ENCODE data around the gene DDX1. TPM values are rescaled to one million over a fixed set of nuclear protein-coding genes. Genes with fewer than 3 reads are reported as not detected.
A peak's percentile ranks its signal among the peaks of the same experiment; 100 is the strongest.

DDX1 gene
- total RNA-seq, 1 experiment from 2014 or later: 115 TPM

DNA sequence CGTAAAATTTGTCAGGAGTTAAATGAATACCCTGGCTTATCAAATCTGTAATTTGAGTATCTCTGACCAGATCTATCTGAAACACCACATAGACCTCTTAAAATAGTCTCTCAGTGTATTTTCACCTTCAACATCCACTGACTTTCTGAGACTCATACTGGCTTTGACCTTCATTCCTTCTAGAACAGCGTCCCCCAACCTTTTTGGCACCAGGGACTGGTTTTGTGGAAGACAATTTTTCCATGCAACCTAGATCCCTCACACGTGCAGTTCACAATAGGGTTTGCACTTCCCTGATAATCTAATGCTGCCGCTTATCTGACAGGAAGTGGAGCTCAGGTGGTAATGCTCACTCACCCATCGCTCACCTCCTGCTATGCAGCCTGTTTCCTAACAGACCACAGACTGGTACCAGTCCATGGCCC lies 33.8 kb upstream of the DDX1 start:
- TF ChIP-seq, protein P1, sequence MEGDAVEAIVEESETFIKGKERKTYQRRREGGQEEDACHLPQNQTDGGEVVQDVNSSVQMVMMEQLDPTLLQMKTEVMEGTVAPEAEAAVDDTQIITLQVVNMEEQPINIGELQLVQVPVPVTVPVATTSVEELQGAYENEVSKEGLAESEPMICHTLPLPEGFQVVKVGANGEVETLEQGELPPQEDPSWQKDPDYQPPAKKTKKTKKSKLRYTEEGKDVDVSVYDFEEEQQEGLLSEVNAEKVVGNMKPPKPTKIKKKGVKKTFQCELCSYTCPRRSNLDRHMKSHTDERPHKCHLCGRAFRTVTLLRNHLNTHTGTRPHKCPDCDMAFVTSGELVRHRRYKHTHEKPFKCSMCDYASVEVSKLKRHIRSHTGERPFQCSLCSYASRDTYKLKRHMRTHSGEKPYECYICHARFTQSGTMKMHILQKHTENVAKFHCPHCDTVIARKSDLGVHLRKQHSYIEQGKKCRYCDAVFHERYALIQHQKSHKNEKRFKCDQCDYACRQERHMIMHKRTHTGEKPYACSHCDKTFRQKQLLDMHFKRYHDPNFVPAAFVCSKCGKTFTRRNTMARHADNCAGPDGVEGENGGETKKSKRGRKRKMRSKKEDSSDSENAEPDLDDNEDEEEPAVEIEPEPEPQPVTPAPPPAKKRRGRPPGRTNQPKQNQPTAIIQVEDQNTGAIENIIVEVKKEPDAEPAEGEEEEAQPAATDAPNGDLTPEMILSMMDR (IDR thresholded peaks at IDR 0.05): no peak
- TF ChIP-seq EMX1 (CRISPR knock-in tag; IDR thresholded peaks at IDR 0.05): no peak
- Mint-ChIP-seq H3K27ac (no peak overlapping the region), H3K27me3 (ENCODE audit: low read depth) (no peaks in the 10 kb centered on the region; the same call in 1 of the 2 replicates), H3K36me3 (0 out of 2 replicates have a peak, but pooled peaks cover 3% of the 10 kb centered on the region), H3K4me1 (peaks cover 19% of the 10 kb centered on the region), H3K9me3 (no peaks in the 10 kb centered on the region), H3K4me3 (no peak overlapping the region)
- ChIA-PET POLR2A (no interaction called here), CTCF (interaction anchor here (1.2 to 1.7 kb wide), 2 partner anchors 12 to 19 kb away, joined by 3 to 12 read pairs; no protein-coding TSS in a partner anchor)
- ATAC-seq (no peak), DNase-seq (ENCODE audit: low spot score) (no peak)

DNA sequence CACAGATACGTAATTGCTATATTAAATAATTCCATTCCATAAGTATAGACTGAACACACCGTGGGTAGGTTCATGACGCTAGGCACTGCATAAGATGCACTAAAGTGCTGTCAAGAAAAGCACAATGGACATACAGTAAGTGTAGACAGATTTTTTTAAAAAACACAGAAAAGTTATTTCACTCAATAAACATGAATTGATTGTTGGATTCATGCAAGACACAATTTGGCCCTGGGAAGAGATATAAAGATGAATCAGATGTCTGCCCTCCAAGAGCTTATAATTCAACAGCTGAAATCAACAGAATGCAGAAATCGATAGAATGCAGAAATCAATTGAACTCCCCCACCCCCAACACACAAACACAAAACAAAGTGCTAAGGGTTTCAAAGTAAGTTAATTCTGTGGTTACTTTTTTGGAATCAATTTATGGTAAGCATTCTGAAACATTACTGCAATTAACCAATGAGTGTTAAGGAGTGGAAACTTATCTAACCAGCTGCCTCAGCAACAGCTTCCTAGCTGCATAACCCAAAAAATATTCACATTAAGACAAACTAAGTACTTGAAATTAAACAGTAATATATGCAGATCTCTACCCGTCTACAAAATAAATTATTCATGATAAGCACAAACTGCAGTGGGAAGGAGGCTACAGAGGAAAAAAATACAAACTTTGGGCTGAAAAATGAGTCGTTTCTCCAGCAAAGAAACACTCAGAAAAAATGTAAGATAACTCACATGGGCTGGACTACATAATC lies 32.1 kb upstream of the DDX1 start:
- no peaks in the 10 kb centered on the region for H3K9me3 Mint-ChIP-seq
- H3K27me3 Mint-ChIP-seq (ENCODE audit: low read depth): no peaks in the 10 kb centered on the region; the same call in 1 of the 2 replicates
- DNase-seq (ENCODE audit: low spot score) (no peak), ATAC-seq (no peak)
- POLR2A ChIA-PET: no interaction called here
- no peaks in the 10 kb centered on the region for H3K36me3 Mint-ChIP-seq
- H3K27ac Mint-ChIP-seq: no peak overlapping the region
- peaks cover 19% of the 10 kb centered on the region for H3K4me1 Mint-ChIP-seq
- CTCF ChIA-PET: interaction anchor here (1.4 kb wide), 1 partner anchor 18 kb away, joined by 7 read pairs; no protein-coding TSS in a partner anchor
- TF ChIP-seq, protein P2, sequence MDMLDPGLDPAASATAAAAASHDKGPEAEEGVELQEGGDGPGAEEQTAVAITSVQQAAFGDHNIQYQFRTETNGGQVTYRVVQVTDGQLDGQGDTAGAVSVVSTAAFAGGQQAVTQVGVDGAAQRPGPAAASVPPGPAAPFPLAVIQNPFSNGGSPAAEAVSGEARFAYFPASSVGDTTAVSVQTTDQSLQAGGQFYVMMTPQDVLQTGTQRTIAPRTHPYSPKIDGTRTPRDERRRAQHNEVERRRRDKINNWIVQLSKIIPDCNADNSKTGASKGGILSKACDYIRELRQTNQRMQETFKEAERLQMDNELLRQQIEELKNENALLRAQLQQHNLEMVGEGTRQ (CRISPR knock-in tag; IDR thresholded peaks at IDR 0.05): no peak
- TF ChIP-seq ZNF232 (CRISPR knock-in tag; IDR thresholded peaks at IDR 0.05) (no peak), NR2C2 (CRISPR knock-in tag; IDR thresholded peaks at IDR 0.05) (no peak)
- TF ChIP-seq, protein P3, sequence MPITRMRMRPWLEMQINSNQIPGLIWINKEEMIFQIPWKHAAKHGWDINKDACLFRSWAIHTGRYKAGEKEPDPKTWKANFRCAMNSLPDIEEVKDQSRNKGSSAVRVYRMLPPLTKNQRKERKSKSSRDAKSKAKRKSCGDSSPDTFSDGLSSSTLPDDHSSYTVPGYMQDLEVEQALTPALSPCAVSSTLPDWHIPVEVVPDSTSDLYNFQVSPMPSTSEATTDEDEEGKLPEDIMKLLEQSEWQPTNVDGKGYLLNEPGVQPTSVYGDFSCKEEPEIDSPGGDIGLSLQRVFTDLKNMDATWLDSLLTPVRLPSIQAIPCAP (CRISPR knock-in tag; IDR thresholded peaks at IDR 0.05): no peak
- TF ChIP-seq, protein P4, sequence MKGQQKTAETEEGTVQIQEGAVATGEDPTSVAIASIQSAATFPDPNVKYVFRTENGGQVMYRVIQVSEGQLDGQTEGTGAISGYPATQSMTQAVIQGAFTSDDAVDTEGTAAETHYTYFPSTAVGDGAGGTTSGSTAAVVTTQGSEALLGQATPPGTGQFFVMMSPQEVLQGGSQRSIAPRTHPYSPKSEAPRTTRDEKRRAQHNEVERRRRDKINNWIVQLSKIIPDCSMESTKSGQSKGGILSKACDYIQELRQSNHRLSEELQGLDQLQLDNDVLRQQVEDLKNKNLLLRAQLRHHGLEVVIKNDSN (CRISPR knock-in tag; IDR thresholded peaks at IDR 0.05): no peak
- TF ChIP-seq, protein P5, sequence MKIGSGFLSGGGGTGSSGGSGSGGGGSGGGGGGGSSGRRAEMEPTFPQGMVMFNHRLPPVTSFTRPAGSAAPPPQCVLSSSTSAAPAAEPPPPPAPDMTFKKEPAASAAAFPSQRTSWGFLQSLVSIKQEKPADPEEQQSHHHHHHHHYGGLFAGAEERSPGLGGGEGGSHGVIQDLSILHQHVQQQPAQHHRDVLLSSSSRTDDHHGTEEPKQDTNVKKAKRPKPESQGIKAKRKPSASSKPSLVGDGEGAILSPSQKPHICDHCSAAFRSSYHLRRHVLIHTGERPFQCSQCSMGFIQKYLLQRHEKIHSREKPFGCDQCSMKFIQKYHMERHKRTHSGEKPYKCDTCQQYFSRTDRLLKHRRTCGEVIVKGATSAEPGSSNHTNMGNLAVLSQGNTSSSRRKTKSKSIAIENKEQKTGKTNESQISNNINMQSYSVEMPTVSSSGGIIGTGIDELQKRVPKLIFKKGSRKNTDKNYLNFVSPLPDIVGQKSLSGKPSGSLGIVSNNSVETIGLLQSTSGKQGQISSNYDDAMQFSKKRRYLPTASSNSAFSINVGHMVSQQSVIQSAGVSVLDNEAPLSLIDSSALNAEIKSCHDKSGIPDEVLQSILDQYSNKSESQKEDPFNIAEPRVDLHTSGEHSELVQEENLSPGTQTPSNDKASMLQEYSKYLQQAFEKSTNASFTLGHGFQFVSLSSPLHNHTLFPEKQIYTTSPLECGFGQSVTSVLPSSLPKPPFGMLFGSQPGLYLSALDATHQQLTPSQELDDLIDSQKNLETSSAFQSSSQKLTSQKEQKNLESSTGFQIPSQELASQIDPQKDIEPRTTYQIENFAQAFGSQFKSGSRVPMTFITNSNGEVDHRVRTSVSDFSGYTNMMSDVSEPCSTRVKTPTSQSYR (CRISPR knock-in tag; IDR thresholded peaks at IDR 0.05): no peak
- TF ChIP-seq, protein P6, sequence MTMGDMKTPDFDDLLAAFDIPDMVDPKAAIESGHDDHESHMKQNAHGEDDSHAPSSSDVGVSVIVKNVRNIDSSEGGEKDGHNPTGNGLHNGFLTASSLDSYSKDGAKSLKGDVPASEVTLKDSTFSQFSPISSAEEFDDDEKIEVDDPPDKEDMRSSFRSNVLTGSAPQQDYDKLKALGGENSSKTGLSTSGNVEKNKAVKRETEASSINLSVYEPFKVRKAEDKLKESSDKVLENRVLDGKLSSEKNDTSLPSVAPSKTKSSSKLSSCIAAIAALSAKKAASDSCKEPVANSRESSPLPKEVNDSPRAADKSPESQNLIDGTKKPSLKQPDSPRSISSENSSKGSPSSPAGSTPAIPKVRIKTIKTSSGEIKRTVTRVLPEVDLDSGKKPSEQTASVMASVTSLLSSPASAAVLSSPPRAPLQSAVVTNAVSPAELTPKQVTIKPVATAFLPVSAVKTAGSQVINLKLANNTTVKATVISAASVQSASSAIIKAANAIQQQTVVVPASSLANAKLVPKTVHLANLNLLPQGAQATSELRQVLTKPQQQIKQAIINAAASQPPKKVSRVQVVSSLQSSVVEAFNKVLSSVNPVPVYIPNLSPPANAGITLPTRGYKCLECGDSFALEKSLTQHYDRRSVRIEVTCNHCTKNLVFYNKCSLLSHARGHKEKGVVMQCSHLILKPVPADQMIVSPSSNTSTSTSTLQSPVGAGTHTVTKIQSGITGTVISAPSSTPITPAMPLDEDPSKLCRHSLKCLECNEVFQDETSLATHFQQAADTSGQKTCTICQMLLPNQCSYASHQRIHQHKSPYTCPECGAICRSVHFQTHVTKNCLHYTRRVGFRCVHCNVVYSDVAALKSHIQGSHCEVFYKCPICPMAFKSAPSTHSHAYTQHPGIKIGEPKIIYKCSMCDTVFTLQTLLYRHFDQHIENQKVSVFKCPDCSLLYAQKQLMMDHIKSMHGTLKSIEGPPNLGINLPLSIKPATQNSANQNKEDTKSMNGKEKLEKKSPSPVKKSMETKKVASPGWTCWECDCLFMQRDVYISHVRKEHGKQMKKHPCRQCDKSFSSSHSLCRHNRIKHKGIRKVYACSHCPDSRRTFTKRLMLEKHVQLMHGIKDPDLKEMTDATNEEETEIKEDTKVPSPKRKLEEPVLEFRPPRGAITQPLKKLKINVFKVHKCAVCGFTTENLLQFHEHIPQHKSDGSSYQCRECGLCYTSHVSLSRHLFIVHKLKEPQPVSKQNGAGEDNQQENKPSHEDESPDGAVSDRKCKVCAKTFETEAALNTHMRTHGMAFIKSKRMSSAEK (CRISPR knock-in tag; IDR thresholded peaks at IDR 0.05; ENCODE audit: borderline replicate concordance): no peak
- TF ChIP-seq, protein P7, sequence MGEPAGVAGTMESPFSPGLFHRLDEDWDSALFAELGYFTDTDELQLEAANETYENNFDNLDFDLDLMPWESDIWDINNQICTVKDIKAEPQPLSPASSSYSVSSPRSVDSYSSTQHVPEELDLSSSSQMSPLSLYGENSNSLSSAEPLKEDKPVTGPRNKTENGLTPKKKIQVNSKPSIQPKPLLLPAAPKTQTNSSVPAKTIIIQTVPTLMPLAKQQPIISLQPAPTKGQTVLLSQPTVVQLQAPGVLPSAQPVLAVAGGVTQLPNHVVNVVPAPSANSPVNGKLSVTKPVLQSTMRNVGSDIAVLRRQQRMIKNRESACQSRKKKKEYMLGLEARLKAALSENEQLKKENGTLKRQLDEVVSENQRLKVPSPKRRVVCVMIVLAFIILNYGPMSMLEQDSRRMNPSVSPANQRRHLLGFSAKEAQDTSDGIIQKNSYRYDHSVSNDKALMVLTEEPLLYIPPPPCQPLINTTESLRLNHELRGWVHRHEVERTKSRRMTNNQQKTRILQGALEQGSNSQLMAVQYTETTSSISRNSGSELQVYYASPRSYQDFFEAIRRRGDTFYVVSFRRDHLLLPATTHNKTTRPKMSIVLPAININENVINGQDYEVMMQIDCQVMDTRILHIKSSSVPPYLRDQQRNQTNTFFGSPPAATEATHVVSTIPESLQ (CRISPR knock-in tag; IDR thresholded peaks at IDR 0.05): no peak
- TF ChIP-seq, protein P8, sequence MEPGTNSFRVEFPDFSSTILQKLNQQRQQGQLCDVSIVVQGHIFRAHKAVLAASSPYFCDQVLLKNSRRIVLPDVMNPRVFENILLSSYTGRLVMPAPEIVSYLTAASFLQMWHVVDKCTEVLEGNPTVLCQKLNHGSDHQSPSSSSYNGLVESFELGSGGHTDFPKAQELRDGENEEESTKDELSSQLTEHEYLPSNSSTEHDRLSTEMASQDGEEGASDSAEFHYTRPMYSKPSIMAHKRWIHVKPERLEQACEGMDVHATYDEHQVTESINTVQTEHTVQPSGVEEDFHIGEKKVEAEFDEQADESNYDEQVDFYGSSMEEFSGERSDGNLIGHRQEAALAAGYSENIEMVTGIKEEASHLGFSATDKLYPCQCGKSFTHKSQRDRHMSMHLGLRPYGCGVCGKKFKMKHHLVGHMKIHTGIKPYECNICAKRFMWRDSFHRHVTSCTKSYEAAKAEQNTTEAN (CRISPR knock-in tag; IDR thresholded peaks at IDR 0.05): no peak
- H3K4me3 Mint-ChIP-seq: peak overlapping the region; percentile 99

Data from WTC11 (cell line).